GM23248 (cell line): ENCODE data around the gene EBF3.

Source experiments
- EZH2 ChIP-seq: fragments of 200-600 bp; sonication (generic); IDR thresholded peaks from 2 replicates; pipeline ENCODE4 v1.6.1; 2018; ENCODE audit warnings: antibody characterized with exemption, mild to moderate bottlenecking; ENCODE audit not compliant: insufficient read depth, poor library complexity, severe bottlenecking
- EZH2phosphoT487 ChIP-seq: fragments of 200-600 bp; sonication (generic); IDR thresholded peaks from 2 replicates; pipeline ENCODE4 v1.6.1; 2018; ENCODE audit warnings: antibody characterized with exemption, moderate library complexity, mild to moderate bottlenecking, low read depth; ENCODE audit not compliant: insufficient read depth

- no peak for TF ChIP-seq EZH2phosphoT487
- TF ChIP-seq EZH2: no peak
These were observed 73.9 kb downstream of the EBF3 start for GRCh38 chr10:129890170-129890569.
